Measurements from ENCODE around the gene DNAH1. TPM values are rescaled to one million over a fixed set of nuclear protein-coding genes. Genes with fewer than 3 reads are reported as not detected.

DNAH1 gene
- total RNA-seq, 3 donors from 2014 or later = 7.5 to 11.5 (median 10.8) TPM

- no peak overlapping the region for H3K27ac ChIP-seq
- TF ChIP-seq CTCF (IDR thresholded peaks at IDR 0.05) (no peak), POLR2AphosphoS5 (IDR thresholded peaks at IDR 0.05) (no peak), POLR2A (IDR thresholded peaks at IDR 0.05) (no peak)
- no peaks in the 10 kb centered on the region for H3K9me3 ChIP-seq
- no peaks in the 10 kb centered on the region for H3K4me1 ChIP-seq
- H3K4me3 ChIP-seq = no peak overlapping the region
- DNase-seq (ENCODE audit: low spot score in 2 of 2) = no peak
- H3K36me3 ChIP-seq = no peaks in the 10 kb centered on the region
- H3K27me3 ChIP-seq = no peaks in the 10 kb centered on the region
- intact Hi-C loops (cut with DNase I; ENCODE audit: low total_unique reads) = no loop called here
These were observed 16.8 kb upstream of the DNAH1 start for GRCh38 chr3:52299247-52299878.

GRCh38 chr3:52299879-52300611 is 16.1 kb upstream of the DNAH1 start:
- no peaks in the 10 kb centered on the region for H3K9me3 ChIP-seq
- no peaks in the 10 kb centered on the region for H3K27me3 ChIP-seq
- H3K4me1 ChIP-seq = no peaks in the 10 kb centered on the region
- no peak overlapping the region for H3K27ac ChIP-seq
- no peaks in the 10 kb centered on the region for H3K36me3 ChIP-seq
- no peak for DNase-seq (ENCODE audit: low spot score in 2 of 2)
- intact Hi-C loops (cut with DNase I; ENCODE audit: low total_unique reads) = no loop called here
- TF ChIP-seq CTCF (IDR thresholded peaks at IDR 0.05) = no peak
- no peak overlapping the region for H3K4me3 ChIP-seq

GRCh38 chr3:52302426-52303145 is 13.5 kb upstream of the DNAH1 start:
- Histone ChIP-seq H3K27me3 (no peaks in the 10 kb centered on the region), H3K4me1 (no peaks in the 10 kb centered on the region), H3K36me3 (no peaks in the 10 kb centered on the region), H3K27ac (no peak overlapping the region), H3K9me3 (no peaks in the 10 kb centered on the region), H3K4me3 (no peak overlapping the region)
- TF ChIP-seq POLR2AphosphoS5 (IDR thresholded peaks at IDR 0.05) (no peak), POLR2A (IDR thresholded peaks at IDR 0.05) (no peak), CTCF (IDR thresholded peaks at IDR 0.05) (no peak)
- intact Hi-C loops (cut with DNase I; ENCODE audit: low total_unique reads) = no loop called here
- no peak for DNase-seq (ENCODE audit: low spot score in 2 of 2)

GRCh38 chr3:52303811-52304210 is 12.3 kb upstream of the DNAH1 start:
- Histone ChIP-seq H3K27me3 (no peaks in the 10 kb centered on the region), H3K36me3 (no peaks in the 10 kb centered on the region), H3K4me3 (no peak overlapping the region), H3K9me3 (no peaks in the 10 kb centered on the region), H3K27ac (no peak overlapping the region), H3K4me1 (no peaks in the 10 kb centered on the region)
- intact Hi-C loops (cut with DNase I; ENCODE audit: low total_unique reads) = no loop called here
- TF ChIP-seq CTCF (IDR thresholded peaks at IDR 0.05) = no peak
- TF ChIP-seq POLR2AphosphoS5 (IDR thresholded peaks at IDR 0.05) = no peak
- TF ChIP-seq POLR2A (IDR thresholded peaks at IDR 0.05) = no peak
- no peak for DNase-seq (ENCODE audit: low spot score in 2 of 2)

GRCh38 chr3:52305926-52306325 is 10.2 kb upstream of the DNAH1 start:
- Histone ChIP-seq H3K36me3 (no peaks in the 10 kb centered on the region), H3K4me3 (no peak overlapping the region), H3K27me3 (no peaks in the 10 kb centered on the region), H3K4me1 (no peaks in the 10 kb centered on the region), H3K9me3 (no peaks in the 10 kb centered on the region), H3K27ac (no peak overlapping the region)
- intact Hi-C loops (cut with DNase I; ENCODE audit: low total_unique reads) = no loop called here
- DNase-seq (ENCODE audit: low spot score in 2 of 2) = no peak
- TF ChIP-seq CTCF (IDR thresholded peaks at IDR 0.05) (no peak), POLR2A (IDR thresholded peaks at IDR 0.05) (no peak), POLR2AphosphoS5 (IDR thresholded peaks at IDR 0.05) (no peak)
